Measurements from ENCODE around the gene IQCM.
A peak's percentile ranks its signal among the peaks of the same experiment; 100 is the strongest.
"Not testable (repeated sequence)": the region's sequence is repeated elsewhere in the genome, so short reads cannot be mapped to it uniquely, and the experiment has no call there.

The IQCM gene

GRCh38 chr4:149574971-149575370 lies 240.7 kb downstream of the IQCM start:
- no peak for DNase-seq (ENCODE audit: low spot score)

DNA sequence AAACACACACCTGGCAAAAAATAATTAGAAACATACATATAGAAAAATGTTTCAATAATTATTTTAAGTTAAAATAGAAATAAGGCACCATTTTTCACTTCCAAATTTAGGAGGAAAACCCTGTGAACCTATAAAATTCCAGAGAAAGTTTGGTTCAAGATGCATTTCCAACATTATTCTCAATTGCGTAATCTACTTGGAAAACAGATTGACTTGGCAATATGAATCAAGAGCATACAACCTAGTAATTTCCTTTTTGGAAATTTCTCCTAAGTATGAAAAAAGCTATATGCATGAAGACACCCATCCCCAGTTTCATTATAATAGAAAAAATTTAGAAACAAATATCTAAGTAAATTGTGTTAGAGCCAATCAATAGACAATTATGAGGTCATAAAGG lies 242.9 kb downstream of the IQCM start:
- no peak for DNase-seq (ENCODE audit: low spot score)

DNA sequence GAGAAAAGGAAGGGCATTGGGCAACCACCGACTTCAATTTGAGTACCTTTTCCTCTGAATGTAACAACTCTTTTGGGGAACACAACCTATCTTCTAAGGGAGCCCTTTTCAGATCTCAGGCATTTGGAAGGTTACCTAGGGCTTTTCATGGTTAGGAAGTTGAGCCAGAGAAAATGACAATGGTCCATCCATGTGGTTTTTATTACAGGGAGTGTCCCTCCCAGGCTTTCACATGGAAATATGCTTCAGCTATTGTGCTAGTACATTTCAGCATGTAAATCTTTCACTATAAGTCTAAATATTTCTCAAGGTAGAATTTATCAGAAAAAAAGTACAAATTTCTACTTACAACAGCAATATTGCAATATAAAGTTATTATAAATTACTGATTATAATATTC lies 259.8 kb downstream of the IQCM start:
- DNase-seq (ENCODE audit: low spot score), result no peak

DNA sequence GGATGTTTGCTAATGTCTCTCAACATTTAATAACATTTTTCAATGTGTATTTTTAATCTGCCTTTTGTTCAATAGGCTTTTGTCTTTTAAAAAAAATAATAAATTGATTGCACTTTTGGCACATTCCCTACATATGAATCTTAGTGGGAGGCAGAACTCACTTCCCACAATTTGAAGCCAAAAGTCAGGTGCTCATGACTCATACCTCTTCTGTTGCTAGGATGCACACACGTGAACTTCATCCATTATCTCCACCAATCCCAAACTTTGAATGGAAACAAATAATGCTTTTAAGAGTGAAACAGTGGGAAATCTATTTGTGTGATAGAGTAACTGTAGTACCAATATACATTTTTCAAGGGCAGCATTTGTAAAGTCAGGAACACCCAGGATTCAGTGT lies 260.5 kb downstream of the IQCM start:
- no peak for DNase-seq (ENCODE audit: low spot score)

- no peak for DNase-seq (ENCODE audit: low spot score)
Observed at GRCh38 chr4:149553959-149554520, 261.6 kb downstream of the IQCM start.

DNA sequence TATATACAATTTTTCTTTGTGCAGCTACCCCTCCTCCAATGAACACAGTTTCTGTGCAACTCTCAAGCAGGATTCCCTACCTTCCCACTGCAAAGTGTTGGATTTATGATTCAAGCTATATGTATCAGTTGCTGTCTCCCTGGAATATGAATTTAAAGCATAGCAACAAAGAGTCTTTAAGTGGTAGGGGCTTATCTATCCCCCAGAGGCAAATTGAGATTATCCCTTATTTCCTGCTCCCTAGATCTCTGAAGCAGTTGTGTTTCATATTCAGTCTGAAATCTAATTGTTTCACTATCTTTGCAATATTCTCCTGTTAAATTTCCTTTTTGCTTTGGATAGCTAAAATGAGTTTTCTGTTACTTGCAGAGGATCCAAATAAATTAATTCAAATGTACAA lies 263.0 kb downstream of the IQCM start:
- DNase-seq (ENCODE audit: low spot score), result no peak

DNA sequence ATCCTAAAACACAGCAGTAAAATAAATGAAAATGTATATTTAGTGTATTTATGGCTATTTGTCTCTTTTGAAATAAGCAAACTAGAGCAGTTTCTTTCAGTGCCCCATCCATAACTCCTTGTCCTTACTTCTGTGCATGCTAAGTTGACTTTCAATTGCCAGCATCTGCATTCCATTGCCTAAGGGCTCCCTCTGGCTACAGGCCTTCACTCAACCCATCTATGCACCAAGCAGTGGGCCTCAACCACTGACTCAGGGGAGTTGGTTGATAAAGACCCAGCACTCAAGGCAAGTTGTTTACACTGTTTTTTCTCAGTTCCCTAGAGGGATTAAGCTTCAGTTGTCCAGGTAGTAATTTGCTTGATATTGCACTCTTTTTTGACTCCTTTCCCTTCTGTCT lies 265.7 kb downstream of the IQCM start:
- DNase-seq (ENCODE audit: low spot score), result peak; percentile 46

DNA sequence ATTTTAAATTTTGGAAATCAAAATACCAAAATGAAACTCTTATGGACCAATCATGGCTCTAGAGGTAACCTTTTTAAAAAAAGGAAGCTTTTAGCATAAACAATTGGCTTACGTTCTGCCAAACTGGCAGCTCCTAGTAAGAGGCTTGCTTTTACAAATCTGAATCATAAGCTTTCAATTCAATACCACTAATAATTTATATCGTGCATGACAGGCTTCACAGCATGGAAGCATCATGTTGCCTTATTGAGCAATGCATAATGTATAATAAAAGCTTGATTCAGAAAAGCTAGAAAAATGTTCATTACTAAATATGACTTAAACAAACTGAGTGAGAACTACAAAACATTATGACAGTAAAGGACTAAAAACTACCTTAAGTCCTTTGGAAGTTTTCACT lies 280.9 kb downstream of the IQCM start:
- DNase-seq (ENCODE audit: low spot score), result no peak

GRCh38 chr4:149531861-149532260 lies 283.8 kb downstream of the IQCM start:
- DNase-seq (ENCODE audit: low spot score), result no peak

DNA sequence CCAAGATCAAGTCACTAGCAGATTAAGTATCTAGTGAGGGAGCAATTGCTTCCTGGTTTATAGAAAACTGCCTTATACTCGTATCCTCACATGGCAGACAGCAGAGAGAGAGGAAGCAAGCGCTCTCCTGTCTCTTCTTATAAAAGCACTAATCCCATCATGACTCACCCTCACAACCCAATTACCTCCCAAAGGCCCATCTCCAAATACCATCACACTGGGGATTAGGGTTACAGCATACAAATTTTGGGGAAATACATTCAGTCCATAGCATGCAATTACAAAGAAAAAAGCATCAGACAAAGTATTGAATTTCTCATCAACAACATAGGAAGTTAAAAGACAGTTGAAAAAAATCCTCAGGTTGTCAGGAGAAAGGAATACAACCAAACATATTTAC lies 292.6 kb downstream of the IQCM start:
- DNase-seq (ENCODE audit: low spot score), result no peak

DNA sequence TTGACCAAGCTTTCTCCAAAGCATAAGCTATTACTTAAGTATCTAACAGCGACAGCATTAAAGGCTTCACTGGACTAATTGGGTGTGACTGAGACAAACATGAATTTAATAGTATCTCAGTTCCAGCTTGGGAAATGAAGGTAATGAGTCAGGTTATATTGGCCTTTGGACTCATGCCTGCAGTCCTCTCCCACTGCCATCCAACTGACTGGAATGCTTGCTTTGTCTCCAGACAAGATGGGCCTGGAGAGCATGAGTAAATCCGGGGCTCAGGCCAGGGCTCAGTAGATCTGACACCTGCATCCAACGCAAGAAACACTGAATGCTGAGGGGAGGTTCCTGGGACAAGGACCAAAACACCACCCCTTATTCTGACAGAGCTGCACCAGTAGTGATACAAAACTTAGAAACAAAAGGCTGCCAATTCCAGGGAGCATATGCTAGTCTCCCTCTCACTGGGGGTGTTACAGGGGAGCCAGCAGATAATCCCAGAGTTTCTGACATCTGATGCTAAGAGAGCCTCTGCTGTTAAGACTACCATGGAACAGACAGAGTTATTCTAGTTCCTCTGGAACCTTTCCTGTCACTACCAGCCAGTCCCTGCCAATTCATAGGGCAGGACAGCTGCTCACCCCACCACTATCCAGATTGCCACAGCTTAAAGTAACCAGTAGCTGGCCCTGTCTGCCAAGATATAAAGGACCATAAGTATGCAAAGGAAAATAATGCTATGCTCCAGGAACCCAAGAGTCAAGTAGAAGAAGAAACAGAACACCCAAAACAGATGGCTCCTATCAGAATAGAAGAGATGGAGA lies 293.8 kb downstream of the IQCM start:
- no peak for DNase-seq (ENCODE audit: low spot score)

GRCh38 chr4:149518471-149518870 lies 297.2 kb downstream of the IQCM start:
- no peak for DNase-seq (ENCODE audit: low spot score)

GRCh38 chr4:149513081-149513480 lies 302.6 kb downstream of the IQCM start:
- no peak for DNase-seq (ENCODE audit: low spot score)

DNA sequence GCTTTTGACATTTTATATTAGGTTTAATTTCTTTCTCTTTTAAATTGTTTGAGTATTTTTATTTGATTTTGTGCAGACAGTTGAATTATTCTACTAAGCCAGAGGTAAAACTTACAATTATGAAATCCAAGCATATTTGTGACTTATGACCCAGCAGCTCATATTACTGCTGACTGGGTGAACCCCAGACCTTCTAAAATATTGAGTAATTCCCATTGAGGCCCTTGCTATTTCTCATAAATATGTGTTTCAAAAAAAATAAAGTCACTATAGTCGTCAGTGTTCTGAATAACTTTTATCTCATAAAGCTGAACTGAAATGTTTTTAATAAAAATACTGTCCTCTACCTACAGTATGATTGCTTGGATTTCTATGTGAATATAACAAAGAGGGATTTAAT lies 303.1 kb downstream of the IQCM start:
- no peak for DNase-seq (ENCODE audit: low spot score)

GRCh38 chr4:149511558-149512298 lies 303.9 kb downstream of the IQCM start:
- no peak for DNase-seq (ENCODE audit: low spot score)

DNA sequence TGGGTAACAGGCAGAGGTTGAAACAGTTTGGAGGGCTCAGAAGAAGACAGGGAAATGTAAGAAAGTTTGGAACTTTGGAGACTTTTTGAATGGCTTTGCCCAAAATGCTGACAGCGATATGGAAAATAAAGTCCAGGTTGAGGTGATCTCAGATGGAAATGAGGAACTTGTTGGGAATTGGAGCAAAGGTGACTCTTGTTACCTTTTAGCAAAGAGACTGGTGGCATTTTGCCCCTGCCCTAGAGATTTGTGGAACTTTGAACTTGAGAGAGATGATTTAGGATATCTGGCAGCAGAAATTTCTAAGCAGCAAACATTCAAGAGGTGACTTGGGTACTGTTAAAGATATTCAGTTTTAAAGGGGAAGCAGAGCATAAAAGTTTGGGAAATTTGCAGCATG lies 308.3 kb downstream of the IQCM start:
- DNase-seq (ENCODE audit: low spot score), result not testable (repeated sequence)

DNA sequence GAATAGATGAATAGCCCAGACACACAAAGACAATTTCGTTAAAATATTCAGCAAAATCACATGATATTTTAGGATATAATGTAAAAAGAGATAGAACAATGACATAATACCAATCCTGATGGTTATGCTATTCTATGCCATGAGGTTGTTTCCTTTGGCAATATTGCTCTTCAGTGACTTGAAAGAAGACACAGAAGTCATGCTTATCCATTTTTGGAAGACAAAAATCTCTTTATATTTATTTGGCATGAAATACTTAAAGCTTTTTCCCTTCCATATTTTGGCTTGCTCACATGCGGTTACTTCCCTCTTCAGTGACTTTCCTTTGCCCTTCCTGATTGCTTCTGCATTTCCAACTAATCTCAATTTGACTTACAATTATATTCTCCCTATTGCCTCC lies 314.8 kb downstream of the IQCM start:
- DNase-seq (ENCODE audit: low spot score), result no peak

DNA sequence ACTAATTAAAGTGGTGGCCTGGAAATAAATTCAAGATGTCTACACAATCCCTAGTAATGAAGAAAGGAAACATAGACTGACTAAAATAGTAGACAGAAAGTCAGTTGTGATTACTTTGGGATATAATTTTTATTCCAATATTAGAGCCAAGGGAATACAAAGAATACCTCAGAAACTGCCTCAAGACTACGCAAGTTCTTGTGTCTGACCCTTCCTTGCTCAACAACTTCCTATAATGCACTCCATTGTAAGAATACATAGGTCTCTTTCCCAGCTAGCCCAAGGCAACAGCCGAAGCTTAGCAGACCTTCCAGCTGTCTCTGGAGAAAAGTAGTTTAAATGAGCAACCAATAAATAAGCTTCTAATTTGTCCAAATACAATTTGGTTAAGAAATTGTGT lies 315.9 kb downstream of the IQCM start:
- DNase-seq (ENCODE audit: low spot score), result no peak

GRCh38 chr4:149498246-149498645 lies 317.4 kb downstream of the IQCM start:
- DNase-seq (ENCODE audit: low spot score), result no peak

DNA sequence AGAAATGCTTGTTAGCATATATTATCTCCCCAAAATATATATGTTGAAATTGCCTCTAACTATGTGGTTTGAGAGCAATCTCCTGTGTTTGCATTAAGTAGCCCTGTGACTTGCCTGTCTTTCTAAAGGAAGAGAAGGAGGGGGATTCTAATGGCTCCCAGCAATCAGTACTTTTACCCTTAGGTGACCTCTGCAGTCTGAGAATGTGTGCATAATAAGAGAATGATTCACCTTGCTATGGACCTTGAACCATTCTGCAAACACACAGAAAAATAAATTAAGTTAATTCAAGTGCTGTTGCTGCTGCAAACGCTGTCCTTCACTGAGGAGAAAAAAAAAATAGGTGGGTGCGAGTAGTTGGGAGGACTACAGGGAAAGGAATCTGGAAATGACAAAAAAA lies 322.2 kb downstream of the IQCM start:
- DNase-seq (ENCODE audit: low spot score), result no peak

DNA sequence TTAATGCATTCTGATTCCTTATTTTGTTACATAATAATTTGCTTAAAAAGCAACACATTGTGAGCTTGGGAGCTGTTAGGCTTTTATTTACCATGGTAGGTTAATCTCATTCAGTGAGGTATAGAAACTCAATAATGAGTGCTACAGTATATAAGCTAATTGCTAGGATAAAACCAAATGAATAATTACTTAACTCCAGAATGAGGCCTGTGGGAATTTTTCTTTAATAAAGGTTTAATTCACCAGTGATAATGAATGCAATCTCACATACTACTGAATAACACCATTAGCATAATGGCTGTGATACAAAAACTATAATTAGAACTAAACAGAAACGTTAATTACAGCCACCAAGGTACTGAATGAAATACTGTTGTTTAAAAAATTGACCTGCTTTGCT lies 326.3 kb downstream of the IQCM start:
- no peak for DNase-seq (ENCODE audit: low spot score)

GRCh38 chr4:149486861-149487260 lies 328.8 kb downstream of the IQCM start:
- no peak for DNase-seq (ENCODE audit: low spot score)

DNA sequence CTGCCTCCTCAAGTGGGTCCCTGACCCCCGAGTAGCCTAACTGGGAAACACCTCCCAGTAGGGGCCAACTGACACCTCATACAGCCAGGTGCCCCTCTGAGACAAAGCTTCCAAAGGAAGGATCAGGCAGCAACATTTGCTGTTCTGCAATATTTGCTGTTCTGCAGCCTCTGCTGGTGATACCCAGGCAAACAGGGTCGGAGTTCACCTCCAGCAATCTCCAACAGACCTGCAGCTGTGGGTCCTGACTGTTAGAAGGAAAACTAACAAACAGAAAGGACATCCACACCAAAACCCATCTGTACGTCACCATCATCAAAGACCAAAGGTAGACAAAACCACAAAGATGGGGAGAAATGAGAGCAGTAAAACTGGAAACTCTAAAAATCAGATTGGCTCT lies 347.0 kb downstream of the IQCM start:
- not testable (repeated sequence) for DNase-seq (ENCODE audit: low spot score)

Data from ecto neural progenitor cell (in vitro differentiated cells).